Embryonic facial prominence (tissue), 1 donor: ENCODE measurements around the gene ZBTB24.
"Not testable (repeated sequence)": the region's sequence is repeated elsewhere in the genome, so short reads cannot be mapped to it uniquely, and the experiment has no call there.

Experiments
- DNase-seq: peaks from one replicate; pipeline ENCODE4 v3.0.0-alpha.2; 2016; ENCODE audit errors: extremely low spot score

The ZBTB24 gene

DNA sequence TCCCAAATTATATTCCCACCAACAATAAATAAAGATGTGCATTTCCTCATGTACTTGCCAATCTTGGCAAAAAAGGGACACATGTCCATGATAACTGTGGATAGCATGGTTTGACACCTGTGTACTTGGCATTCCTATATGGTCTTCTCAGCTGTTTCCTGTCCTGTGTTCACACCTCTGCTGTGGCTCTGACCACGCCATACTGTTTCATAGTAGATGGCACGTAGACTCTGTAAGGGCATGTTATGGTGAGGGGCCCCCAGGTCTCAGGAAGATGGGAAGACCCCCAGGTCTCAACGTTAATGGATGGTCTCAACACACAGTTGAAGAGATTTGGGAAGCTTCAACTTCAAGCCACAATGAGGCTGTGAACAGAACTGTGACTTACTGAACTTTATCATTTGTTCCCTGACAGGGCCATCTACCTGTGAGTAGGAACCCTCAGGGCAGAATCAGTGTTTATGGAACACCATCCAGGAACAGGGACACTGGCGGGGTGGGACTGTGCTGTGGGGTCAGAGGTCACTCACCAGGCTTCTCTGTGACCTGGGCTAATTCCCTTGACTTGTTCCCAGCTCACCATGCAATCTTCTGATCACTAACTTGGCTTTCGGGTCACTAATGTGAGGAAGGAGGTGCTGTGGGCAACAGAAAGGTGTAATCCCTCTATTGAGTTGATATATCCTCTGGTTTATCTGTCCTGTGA, 11.8 kb downstream of the ZBTB24 start:
- no peak for DNase-seq

DNA sequence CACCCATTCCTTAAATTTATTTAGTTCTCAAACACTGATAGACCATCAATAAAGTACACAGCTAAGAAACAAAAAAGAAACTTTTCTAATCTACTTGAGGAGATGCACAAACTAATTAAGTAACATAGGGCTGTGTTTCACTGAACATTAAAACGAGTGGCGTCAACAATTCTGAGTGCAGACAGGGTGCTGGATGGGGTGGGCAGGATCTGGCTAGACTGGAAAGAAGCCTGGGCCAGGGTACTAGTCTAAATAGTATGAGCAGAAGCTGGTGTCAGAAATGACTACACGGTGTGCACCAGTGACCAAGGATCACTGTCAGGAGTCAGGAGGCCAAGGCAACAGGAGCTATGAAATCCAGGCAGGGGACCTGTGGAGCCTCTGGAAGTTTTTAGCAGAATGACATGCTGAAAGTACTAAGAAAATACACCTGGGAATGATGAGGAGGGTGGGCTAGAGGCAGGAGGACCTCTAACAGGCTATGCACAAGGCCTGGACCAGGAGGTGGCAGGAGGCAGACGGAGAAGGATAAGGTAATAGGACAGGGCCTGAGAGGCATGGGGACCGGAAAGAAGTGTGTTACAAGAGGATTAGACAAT, 13.3 kb downstream of the ZBTB24 start:
- no peak for DNase-seq

DNA sequence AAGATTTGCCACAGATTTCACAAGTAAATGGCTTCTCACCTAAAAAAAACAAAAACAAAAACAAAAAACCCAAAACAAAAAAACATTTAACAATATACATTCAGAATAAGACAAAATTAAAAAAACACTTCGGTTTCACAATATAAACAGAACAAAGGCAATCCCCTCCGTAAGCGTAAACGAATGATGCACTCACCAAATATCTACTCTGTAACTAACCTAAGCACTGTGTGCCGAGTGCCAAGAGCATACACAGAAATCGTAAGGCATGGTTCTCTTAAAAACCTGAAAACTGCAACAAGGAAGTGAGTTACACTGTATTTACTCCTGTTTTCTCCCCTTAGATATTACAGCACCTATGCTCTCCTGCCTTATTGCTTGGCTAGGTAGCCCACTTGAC, 15.3 kb downstream of the ZBTB24 start:
- DNase-seq = no peak

- DNase-seq = no peak
Measured at GRCh38 chr6:109466212-109466923, 16.7 kb downstream of the ZBTB24 start.

GRCh38 chr6:109465772-109466171, 17.2 kb downstream of the ZBTB24 start:
- DNase-seq = no peak

DNA sequence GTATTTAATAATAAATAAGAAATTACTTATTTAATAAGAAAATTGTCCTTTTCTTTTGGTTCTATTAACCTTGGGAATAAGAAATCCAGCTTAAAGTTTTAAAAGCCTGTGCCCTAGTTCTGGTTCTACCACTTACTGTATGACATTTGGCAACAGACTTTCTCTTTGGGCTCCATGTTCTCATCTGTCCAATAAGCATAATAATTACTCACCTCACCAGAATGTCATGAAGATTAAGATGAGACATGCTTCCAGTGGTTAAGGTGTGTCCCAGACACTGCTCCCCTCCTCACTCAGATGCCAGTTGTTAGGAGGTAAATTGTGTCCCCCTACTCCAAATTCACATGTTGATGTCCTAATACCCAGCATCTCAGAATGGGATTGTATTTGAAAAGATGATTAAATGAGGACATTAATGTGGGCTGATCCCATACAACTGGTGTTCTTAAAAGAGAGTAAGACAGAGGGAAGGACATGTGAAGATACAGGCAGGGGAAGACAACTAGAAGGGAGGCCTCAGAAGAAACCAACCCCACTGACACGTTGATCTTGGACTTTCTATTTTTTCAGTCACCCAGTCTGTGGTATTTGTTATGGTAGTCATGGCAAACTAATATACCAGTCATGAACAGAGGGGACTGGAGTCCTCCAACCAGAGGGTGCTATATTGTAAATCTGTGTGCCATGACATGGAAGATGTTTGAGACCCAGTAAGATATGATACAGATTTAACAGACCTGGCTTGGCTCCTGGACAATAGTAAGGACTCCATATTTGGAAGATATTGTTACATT, 21.1 kb downstream of the ZBTB24 start:
- DNase-seq = no peak

- DNase-seq = not testable (repeated sequence)
Measured at GRCh38 chr6:109461205-109461604, 21.8 kb downstream of the ZBTB24 start.

GRCh38 chr6:109460161-109460829, 22.7 kb downstream of the ZBTB24 start:
- DNase-seq = no peak

- no peak for DNase-seq
Measured at GRCh38 chr6:109458774-109459531, 24.1 kb downstream of the ZBTB24 start.

DNA sequence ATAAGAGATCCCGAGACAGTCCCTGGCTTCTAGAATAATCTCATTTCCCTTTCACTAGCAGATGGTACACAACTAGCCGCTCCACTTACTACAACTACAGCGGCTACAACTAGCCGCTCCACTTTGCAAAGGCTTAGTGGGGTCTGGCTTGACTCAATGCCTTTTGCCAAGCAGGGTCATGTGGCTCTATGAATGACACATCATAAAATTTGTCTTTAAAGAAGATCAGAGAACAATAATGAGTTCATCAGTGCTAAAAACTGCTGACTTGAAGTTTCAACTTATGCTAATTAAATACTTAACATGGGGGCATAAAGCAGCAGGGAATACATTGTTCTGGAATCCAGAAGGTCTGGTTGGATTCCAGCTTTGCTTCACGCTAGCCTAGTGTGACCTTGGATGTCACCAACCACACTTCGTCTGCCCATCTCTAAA, 25.4 kb downstream of the ZBTB24 start:
- no peak for DNase-seq

DNA sequence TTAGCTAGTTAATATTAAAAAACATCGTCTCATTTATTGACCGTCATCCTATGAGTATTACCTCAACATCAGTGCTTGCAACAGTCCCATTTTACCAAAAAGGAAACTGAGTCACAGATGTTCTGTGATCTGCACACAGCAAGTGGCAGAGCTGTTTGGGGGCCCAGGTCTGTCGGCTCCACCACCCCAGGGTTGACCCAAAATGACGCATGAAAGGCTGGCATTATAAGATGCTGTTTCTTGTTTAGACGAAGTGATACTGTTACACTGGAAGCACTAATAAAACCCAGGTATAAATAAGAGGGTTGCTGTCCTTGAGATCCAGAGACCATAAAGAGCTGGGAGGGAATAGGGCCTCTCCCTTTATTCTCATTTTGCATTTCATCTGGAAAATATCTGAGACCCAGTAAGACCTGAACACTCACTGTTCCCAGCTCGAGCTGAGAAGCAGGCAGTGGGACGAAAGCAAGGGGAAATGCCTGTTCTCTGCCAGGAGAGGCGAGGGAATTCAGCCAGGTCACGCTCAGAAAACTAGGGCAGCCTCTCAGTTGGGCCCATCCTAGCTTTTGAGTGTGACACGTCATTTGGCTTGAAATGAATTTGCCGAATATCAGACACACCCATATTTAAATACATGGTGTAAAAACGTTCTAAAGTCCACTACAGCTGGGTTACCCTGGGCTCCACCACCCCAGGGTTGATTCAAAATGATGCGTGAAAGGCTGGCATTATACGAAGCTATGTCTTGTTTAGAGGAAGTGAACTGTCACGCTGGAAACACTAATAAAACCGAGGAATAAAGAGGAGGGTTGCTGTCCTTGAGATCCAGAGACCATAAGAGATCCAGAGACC, 26.1 kb downstream of the ZBTB24 start:
- no peak for DNase-seq

GRCh38 chr6:109456111-109456583, 26.9 kb downstream of the ZBTB24 start:
- DNase-seq = no peak

- DNase-seq = no peak
Measured at GRCh38 chr6:109455437-109456110, 27.4 kb downstream of the ZBTB24 start, which contains the start of gene MICAL1. Gene MICAL1, minus strand, starts transcription at chr6:109455772. Its CDS starts 1,576 bp downstream, at chr6:109454196.

DNA sequence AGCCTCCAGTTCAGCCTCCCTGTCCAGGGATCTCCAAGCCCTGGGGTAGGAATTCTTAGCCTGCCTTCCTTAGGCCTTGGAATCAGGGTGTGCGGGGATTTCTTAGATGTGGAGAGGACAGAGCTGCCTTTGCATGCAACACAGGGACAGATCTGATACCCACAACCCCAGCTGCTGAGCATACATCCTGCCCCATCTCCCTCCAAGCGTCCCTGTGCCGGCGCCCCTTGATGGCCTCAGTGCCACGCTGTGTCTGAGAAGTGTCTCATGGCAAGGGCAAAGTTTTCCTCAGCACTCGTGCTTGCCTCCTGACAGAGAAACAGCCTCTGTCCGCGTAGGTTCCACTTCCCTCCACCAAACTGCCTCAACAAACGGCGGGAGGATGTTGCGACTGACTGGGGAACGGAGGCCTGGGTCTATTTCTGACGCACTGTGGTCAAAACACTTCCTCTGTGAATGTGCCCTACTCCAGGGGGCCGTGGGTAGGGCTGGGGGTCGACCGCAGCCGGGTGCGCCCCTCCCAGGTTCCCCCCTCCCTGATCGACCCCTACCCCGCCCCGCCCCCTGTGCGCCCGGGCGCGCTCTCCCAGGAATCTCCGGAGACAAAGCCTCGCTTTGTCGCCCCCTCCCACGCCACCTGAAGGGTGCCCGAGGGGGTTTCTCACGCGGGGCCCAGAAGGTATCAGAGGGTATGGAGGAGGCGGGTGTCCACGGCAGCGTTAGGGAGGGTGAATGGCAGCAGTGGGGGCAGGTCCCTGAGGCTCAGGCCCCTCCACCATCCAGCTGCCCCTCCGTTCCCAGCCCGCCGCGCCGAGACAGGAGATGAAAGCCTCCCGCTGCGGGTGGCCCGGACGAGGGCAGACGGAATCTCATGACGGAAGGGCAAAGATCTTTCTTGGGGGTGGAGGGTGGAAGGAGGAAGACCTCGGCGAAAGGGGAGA, 28.3 kb downstream of the ZBTB24 start:
- no peak for DNase-seq

- no peak for DNase-seq
Measured at GRCh38 chr6:109453594-109454495, 29.2 kb downstream of the ZBTB24 start.

GRCh38 chr6:109453156-109453555, 29.9 kb downstream of the ZBTB24 start:
- no peak for DNase-seq

DNA sequence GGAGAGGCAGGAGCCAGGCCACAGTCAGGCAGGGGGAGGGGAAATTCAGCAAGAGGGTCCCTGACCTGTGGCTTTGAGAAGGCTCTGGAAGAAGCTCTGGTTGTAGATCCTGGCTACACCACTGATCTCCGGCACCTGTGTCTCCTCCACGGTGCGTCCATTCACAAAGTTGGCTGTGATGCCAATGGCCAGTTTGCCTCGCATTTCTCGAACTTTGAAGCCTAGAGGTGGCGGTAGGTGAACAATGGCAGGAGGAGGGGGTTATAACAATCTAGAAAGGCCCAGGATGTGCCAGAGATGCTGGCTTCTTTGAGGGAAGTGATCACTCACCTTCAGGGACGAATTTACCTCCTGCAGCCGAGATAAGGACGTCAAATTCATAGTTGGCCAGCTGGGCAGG, 30.8 kb downstream of the ZBTB24 start:
- DNase-seq = no peak
